ENCODE measurements around the gene MAD1L1.

Gene MAD1L1

DNA sequence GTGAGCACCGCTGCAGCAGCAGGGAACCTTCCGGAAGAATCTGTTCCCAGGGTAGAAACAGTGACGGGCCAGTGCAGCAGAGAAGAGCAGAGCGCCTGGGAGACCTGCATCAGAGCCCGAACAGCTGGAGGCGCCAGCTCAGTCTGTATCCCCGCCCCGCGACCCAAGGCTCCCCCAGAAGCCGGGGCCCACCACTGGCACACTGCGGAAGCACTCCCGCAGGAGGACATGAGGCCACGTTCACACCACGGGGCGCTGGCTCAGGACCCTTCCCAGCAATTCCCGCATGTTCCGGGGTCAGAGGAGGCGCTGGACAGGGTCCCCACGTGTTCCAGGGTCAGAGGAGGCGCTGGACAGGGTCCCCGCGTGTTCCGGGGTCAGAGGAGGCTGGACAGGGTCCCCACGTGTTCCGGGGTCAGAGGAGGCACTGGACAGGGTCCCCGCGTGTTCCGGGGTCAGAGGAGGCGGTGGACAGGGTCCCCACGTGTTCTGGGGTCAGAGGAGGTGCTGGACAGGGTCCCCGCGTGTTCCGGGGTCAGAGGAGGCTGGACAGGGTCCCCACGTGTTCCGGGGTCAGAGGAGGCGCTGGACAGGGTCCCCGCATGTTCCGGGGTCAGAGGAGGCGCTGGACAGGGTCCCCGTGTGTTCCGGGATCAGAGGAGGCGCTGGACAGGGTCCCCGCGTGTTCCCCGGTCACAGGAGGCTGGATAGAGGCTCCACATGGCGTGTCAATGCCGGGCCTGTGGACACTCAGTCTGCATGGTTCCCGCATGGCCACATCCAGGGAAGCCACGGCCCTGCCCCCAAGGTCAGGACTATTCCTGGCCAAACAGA is 117.6 kb downstream of the MAD1L1 start:
- CTCF ChIA-PET, result no interaction called here
- peaks cover 4% of the 10 kb centered on the region for H3K36me3 Mint-ChIP-seq
- H3K27ac Mint-ChIP-seq, result no peak overlapping the region
- no peaks in the 10 kb centered on the region for H3K27me3 Mint-ChIP-seq
- peaks cover 41% of the 10 kb centered on the region for H3K4me1 Mint-ChIP-seq
- no peaks in the 10 kb centered on the region for H3K9me3 Mint-ChIP-seq
- H3K4me3 Mint-ChIP-seq, result no peak overlapping the region
- no peak for DNase-seq

DNA sequence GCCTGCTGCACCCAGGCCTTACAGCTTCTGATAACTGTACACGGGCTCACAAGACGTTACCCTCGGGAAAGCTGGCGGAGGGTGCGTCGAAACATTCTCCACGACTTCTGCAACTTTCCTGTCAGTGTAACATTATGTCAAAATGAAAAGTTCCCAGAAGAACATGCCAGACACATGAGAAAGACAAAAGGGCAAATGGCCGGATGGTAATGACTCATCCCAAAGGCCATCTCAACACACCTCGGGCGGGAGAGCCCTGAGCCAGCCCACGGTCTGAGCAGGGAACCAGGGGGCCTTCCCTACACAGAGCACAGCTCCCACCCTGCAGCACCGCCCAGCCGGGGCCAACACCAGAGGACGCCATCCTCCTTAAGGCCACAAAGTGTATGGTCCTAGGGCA is 118.7 kb downstream of the MAD1L1 start:
- no peak overlapping the region for H3K4me3 Mint-ChIP-seq
- no peaks in the 10 kb centered on the region for H3K27me3 Mint-ChIP-seq
- no peaks in the 10 kb centered on the region for H3K9me3 Mint-ChIP-seq
- no peak for DNase-seq
- peaks cover 3% of the 10 kb centered on the region for H3K36me3 Mint-ChIP-seq
- H3K4me1 Mint-ChIP-seq, result peaks cover 35% of the 10 kb centered on the region
- CTCF ChIA-PET, result no interaction called here
- H3K27ac Mint-ChIP-seq, result no peak overlapping the region

DNA sequence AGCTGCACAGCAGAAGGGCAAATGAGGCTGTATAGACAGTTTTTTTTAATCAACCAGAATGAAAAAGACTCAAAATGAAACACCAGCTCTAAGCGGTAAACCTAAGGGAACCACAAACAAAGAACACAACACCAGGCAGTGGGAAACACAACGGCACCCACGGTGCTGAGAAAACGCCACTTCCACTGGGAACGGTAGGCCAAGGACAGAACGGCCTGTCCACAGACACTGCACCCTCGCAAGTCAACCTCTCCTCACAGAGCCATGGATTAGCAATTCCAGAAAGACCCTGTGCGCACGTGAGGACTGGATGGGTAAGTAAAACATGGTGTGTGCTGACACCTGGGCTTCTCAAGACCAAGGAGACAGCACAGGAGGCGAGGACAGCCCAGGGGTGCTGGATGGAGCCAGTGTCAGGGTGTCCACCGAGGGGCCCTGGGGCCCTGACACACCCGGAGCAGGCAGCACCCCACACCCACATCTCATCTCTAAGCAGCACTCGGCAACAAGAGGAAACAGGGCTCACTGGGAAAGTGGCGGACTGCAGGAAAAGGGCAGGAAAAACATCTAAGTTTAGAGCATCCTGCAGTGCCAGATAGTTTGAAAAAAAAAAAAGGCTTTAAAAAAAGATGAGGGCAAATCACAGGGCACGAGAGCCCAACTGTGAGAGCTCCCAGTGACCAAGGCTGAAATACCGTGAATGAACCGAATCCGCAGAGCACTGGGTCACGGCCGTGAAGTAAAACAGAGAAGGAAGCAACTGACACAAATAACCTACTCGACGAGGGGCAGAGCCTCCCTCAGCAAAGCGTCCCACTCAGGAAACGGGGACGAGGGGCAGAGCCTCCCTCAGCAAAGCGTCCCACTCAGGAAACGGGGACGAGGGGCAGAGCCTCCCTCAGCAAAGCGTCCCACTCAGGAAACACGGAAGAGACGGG is 120.2 kb downstream of the MAD1L1 start:
- no peak overlapping the region for H3K27ac Mint-ChIP-seq
- H3K4me3 Mint-ChIP-seq, result no peak overlapping the region
- H3K27me3 Mint-ChIP-seq, result no peaks in the 10 kb centered on the region
- CTCF ChIA-PET, result no interaction called here
- peaks cover 3% of the 10 kb centered on the region for H3K36me3 Mint-ChIP-seq
- no peak for DNase-seq
- H3K4me1 Mint-ChIP-seq, result peaks cover 30% of the 10 kb centered on the region
- H3K9me3 Mint-ChIP-seq, result no peaks in the 10 kb centered on the region

DNA sequence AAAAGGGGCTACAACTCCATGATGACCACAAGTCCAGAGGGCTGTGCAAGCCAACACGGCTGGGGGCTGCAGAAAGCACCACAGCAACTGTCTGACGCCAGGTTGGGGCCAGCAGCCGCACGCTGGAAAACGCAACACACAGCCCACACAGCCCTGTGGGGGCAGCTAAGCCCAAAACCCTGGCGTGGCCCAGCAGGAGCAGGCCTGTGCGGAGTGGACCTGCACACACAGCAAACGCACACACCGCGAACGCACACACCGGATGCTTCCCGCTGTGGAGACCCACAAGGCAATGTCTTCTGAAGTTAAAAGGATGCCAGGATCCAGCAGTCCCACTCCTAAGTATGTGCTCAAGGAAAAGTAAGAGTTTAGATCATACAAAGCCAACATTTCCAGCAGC is 121.2 kb downstream of the MAD1L1 start:
- CTCF ChIA-PET, result no interaction called here

DNA sequence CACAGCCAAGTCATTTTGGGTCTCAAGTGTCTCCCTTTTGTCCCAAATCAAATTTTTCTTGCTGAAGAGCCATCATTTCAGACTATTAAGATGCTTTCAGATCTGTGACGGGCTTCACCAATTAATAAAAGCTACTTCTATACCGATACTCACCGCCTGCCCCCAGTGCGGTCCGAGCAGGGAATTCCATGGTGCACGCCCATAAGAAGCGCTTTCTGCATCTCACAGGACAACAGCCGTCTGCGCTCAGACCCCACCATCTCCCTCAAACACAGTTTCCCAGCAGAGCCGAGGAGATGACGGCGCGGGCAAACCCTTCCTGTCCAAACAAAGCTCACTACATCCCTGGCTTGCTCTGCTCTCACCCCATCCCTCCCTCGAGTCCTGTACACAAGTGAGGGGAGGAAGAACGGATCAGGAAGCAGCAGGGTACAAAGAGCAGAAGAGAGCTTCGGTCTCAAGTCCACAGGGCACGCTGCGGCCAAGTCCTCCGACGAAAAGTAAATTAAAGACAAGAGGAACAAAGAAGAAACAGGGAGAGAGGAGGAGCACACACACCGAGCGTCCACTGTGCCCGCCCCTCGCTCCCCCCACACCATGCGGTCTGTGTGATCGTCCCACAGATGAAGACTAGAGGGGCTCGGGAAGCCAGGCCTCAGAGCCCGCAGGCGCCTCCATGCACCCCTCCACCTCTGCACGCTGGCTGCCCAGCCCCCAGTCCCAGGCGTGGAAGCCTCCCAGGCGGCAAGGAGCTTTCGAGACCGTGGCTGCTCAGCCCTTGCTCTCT is 121.9 kb downstream of the MAD1L1 start:
- CTCF ChIA-PET, result no interaction called here
- Mint-ChIP-seq H3K9me3 (no peaks in the 10 kb centered on the region), H3K4me3 (no peak overlapping the region), H3K36me3 (peaks cover 3% of the 10 kb centered on the region), H3K4me1 (peaks cover 29% of the 10 kb centered on the region), H3K27me3 (no peaks in the 10 kb centered on the region), H3K27ac (no peak overlapping the region)
- no peak for DNase-seq

More for the DNA sequence above, 121.2 kb downstream of the MAD1L1 start:
- Mint-ChIP-seq H3K9me3 (no peaks in the 10 kb centered on the region), H3K36me3 (peaks cover 3% of the 10 kb centered on the region), H3K27ac (no peak overlapping the region), H3K27me3 (no peaks in the 10 kb centered on the region), H3K4me3 (no peak overlapping the region), H3K4me1 (peaks cover 29% of the 10 kb centered on the region)
- no peak for DNase-seq

- CTCF ChIA-PET, result interaction anchor here (0.8 kb wide), 1 partner anchor 99 kb away, joined by 3 read pairs; no protein-coding TSS in a partner anchor
- peaks cover 29% of the 10 kb centered on the region for H3K4me1 Mint-ChIP-seq
- no peaks in the 10 kb centered on the region for H3K9me3 Mint-ChIP-seq
- peaks cover 3% of the 10 kb centered on the region for H3K36me3 Mint-ChIP-seq
- no peak overlapping the region for H3K27ac Mint-ChIP-seq
- no peaks in the 10 kb centered on the region for H3K27me3 Mint-ChIP-seq
- H3K4me3 Mint-ChIP-seq, result no peak overlapping the region
- DNase-seq, result peak; percentile 36
These were observed 122.7 kb downstream of the MAD1L1 start for GRCh38 chr7:2109936-2110609.

- no peaks in the 10 kb centered on the region for H3K27me3 Mint-ChIP-seq
- no peak overlapping the region for H3K27ac Mint-ChIP-seq
- DNase-seq, result no peak
- H3K36me3 Mint-ChIP-seq, result peaks cover 2% of the 10 kb centered on the region
- CTCF ChIA-PET, result interaction anchor here (0.8 kb wide), 1 partner anchor 100 kb away, joined by 3 read pairs; no protein-coding TSS in a partner anchor
- H3K9me3 Mint-ChIP-seq, result no peaks in the 10 kb centered on the region
- H3K4me3 Mint-ChIP-seq, result no peak overlapping the region
- H3K4me1 Mint-ChIP-seq, result peaks cover 33% of the 10 kb centered on the region
These were observed 123.4 kb downstream of the MAD1L1 start for GRCh38 chr7:2109251-2109872.

- Mint-ChIP-seq H3K36me3 (no peaks in the 10 kb centered on the region), H3K4me3 (no peak overlapping the region), H3K9me3 (no peaks in the 10 kb centered on the region), H3K27me3 (no peaks in the 10 kb centered on the region), H3K27ac (no peak overlapping the region), H3K4me1 (peaks cover 40% of the 10 kb centered on the region)
- DNase-seq, result no peak
- CTCF ChIA-PET, result interaction anchor here (0.8 kb wide), 1 partner anchor 101 kb away, joined by 3 read pairs; no protein-coding TSS in a partner anchor
These were observed 124.1 kb downstream of the MAD1L1 start for GRCh38 chr7:2108501-2109250.

DNA sequence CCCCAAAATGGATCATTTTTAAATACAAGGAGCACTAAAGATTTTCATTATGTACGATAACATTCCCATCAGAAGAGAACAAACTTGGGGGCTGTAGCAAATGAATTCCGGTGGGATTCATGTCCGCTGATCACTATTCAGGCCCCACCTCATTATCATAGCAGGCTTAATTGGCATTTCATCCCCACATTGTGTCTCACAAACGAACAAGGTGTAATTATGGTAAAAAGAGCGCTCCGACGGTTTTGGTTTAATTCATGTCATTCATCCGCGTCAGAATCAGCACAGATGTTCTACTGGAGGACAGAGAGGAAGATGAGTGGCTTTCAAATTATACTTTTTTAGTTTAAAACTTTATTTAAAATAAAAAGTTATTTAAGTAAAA is 124.7 kb downstream of the MAD1L1 start:
- H3K27me3 Mint-ChIP-seq, result no peaks in the 10 kb centered on the region
- H3K9me3 Mint-ChIP-seq, result no peaks in the 10 kb centered on the region
- H3K4me1 Mint-ChIP-seq, result peaks cover 46% of the 10 kb centered on the region
- H3K27ac Mint-ChIP-seq, result no peak overlapping the region
- H3K36me3 Mint-ChIP-seq, result no peaks in the 10 kb centered on the region
- no peak for DNase-seq
- CTCF ChIA-PET, result no interaction called here
- H3K4me3 Mint-ChIP-seq, result no peak overlapping the region

GRCh38 chr7:2107386-2108070 is 125.2 kb downstream of the MAD1L1 start:
- H3K36me3 Mint-ChIP-seq, result no peaks in the 10 kb centered on the region
- H3K4me1 Mint-ChIP-seq, result peaks cover 40% of the 10 kb centered on the region
- no peaks in the 10 kb centered on the region for H3K9me3 Mint-ChIP-seq
- H3K4me3 Mint-ChIP-seq, result no peak overlapping the region
- H3K27ac Mint-ChIP-seq, result no peak overlapping the region
- H3K27me3 Mint-ChIP-seq, result no peaks in the 10 kb centered on the region
- no peak for DNase-seq
- CTCF ChIA-PET, result no interaction called here

- H3K4me3 Mint-ChIP-seq, result no peak overlapping the region
- CTCF ChIA-PET, result no interaction called here
- no peak for DNase-seq
- H3K9me3 Mint-ChIP-seq, result no peaks in the 10 kb centered on the region
- H3K27ac Mint-ChIP-seq, result no peak overlapping the region
- H3K4me1 Mint-ChIP-seq, result peaks cover 34% of the 10 kb centered on the region
- no peaks in the 10 kb centered on the region for H3K27me3 Mint-ChIP-seq
- no peaks in the 10 kb centered on the region for H3K36me3 Mint-ChIP-seq
These were observed 125.8 kb downstream of the MAD1L1 start for GRCh38 chr7:2106924-2107323.

DNA sequence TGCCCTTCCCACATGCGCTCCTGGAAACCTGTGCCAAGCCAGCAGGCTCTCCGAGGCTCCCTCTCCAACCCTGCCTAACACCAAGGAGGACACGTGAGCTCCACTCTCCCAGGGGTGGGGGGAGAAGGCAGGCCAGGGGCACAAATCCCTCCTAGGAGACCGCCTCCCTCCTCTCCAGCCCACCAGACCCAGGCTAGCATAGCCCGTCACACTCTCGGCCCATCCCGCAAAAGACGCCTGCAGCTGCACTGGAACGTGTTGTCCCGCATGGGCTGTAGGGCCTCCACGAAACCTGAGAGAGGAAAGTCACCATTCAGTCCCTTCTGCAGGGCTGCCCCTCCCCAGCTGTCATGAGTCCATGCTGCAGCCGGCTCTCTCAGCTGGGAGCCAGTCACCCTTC is 126.3 kb downstream of the MAD1L1 start:
- Mint-ChIP-seq H3K9me3 (no peaks in the 10 kb centered on the region), H3K36me3 (no peaks in the 10 kb centered on the region), H3K4me3 (no peak overlapping the region), H3K4me1 (peaks cover 31% of the 10 kb centered on the region), H3K27me3 (no peaks in the 10 kb centered on the region), H3K27ac (no peak overlapping the region)
- DNase-seq, result no peak
- CTCF ChIA-PET, result no interaction called here
